ENCODE results near the gene KXD1.
"Not testable (repeated sequence)": the region's sequence is repeated elsewhere in the genome, so short reads cannot be mapped to it uniquely, and the experiment has no call there.

KXD1 gene, protein sequence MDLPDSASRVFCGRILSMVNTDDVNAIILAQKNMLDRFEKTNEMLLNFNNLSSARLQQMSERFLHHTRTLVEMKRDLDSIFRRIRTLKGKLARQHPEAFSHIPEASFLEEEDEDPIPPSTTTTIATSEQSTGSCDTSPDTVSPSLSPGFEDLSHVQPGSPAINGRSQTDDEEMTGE

DNA sequence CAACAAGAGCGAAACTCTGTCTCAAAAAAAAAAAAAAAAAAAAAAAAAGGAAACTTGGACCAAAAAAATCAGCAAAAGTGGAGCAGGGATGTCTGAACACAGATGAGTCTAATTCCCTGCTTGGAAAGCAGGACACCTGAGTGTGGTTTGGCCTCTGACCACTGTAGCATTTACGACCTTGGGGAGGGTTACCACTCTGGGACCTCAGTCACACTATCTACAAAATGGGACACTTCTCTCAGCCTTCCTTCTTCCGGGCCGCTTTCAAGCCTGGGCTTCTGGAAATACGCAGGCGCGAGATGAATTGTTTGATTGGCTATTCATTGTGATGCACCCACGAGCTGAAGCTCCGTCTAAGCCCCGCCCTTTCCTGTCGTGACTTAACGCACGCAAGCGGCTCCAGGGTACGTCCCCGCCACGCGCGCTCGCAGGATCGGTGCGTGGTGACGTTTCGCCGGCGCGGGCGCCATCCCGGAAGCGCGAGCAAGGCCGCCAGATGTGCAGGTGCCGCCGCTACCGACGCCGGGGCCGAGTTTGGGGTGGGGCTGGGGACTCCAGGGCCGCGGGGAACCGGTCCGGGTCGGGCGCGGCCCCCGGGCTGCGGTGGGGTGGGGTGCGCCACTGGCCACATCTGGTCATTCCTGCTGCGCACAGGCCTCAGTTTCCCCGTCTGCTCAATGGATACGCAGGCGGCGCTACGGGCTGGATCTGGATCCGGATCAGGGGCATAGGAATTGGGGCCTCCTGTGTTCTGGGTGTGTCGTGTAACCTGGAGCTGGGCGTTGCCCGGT lies at the start of gene KXD1:
TSS of gene KXD1 (plus strand) at position 460 of the 791 bp plus-strand sequence. CDS start 4,187 bp downstream, outside the sequence.
- DNase-seq: peak; percentile 99
- peak; percentile 99 for ATAC-seq

DNA sequence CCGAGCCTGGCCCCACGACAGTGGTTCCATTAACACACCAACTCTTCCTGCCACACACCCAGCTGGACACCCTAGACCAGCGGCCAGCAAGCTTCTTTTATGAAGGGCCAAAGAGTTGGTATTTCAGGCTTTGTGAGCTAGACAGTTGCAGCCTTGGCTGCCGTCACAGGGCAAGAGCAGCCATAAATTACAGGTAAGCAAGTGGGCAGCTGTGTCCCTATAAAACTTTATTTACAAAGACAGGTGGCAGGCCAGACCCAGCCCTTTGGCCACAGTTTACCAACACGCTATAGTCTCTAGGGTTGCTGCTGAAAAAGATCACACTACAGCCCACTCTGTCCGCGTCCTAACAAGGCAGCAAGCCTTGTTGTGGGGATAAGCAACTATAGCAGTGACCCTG lies 49.1 kb upstream of the KXD1 start:
- ATAC-seq: no peak
- DNase-seq: no peak

DNA sequence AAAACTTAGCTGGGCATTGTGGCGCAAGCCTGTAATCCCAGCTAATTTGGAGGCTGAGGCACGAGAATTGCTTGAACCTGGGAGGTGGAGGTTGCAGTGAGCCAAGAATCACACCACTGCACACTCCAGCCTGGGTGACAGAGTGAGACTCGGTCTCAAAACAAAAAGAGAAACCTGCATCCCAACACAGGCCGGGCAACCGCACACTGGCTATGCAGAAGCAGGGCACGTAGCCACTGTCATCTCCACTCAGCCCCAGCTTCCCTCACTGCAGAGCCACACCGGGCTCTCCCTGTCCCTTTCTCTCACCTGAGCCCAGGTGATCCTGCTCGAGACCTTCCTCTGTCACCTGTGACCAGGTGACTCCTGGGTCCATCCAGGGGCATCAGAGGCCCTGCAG lies 47.5 kb upstream of the KXD1 start:
- ATAC-seq: no peak
- DNase-seq: no peak

DNA sequence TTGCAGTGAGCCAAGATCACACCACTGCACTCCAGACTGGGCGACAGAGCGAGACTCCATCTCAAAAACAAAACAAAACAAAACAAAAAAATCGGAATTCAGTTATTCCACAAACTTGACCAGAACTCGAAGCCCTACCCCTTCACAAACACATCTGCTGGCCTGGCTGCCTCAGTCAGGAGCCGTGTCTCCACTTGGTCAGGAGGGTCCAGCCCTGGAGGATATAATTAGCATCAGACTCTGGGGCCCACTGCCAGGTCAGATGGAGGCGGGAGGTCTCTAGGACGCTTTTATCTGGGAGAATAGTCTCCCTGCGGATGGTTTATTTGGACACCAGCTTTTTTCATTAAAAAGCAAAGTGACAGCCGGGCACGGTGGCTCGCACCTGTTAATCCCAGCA lies 43.8 kb upstream of the KXD1 start:
- no peak for ATAC-seq
- no peak for DNase-seq

DNA sequence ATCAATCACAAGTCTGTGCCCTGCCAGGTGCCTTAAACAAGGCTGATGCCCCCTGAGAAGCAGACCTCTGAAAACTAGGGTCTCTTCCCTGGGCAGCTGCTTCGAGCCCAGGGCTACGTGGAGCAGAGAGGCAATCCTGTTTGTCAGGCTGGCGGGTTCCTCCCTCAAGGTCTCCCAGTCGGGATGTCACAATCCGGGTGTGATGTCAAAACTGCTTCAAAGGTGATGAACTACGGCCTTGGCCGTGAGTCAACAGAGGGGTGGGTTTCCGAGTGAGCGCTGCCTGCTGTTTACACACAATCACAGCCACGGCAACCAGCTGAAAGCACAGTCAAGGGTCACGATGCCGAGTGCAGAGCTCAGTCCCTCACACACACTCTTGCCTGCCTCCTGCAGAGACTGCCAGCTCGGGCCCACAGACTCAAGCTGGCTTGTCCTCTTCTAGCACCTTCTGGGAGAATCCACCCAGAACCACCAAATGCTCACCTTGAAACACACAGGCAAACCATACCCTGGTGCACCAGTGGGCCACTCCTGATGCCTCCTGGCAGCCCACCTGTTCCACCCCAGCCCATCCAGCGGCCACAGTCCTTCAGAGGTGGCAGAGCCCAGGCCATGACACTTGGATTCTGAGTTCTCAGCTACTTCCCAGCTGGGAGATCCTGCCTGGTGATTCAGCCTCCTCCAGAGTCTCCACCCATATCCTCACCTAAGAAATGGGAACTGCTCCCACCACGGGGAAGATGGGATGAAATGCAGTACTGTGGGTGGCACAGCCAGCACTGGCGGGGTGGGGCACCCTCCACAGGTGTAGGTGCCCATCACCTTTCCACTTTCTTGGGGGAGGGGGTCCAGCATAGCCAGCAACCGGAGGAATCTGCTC lies 42.6 kb upstream of the KXD1 start:
- ATAC-seq (peak; percentile 48), DNase-seq (no peak)

DNA sequence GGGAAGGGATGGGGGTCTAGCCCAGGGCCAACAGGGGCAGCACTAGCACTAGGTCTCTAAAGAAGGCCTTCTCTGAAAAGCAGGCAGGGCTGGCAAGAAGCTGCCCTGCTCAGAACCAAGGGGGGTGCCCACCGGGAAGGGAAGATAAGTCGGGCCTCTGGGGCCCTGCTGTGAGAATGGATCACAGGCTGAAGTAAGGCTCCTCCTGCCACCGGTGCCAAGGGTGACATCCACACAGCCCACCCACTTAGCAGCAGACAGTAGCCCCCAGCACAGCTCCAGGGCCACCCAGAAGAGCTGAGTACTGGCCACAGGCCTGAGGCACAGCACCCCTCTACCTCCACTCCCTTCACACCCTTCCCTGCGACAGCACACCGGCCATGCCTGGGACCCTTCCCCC lies 41.7 kb upstream of the KXD1 start:
- ATAC-seq: no peak
- DNase-seq: no peak

DNA sequence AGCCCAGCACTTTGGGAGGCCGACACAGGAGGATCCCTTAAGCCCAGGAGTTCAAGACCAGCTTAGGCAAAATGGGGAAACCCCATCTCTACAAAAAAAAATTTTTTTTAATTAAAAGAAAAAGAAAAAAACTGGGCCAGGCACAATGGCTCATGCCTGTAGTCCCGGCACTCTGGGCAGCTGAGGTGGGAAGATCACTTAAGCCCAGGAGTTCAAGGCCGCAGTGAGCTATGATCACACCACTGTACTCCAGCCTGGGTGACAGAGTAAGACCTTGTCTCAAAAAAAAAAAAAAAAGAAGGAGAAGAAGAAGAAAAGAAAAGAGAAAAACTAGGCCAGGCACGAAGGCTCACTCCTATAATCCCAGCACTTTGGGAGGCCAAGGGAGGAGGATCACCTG lies 40.1 kb upstream of the KXD1 start:
- ATAC-seq (no peak), DNase-seq (no peak)

DNA sequence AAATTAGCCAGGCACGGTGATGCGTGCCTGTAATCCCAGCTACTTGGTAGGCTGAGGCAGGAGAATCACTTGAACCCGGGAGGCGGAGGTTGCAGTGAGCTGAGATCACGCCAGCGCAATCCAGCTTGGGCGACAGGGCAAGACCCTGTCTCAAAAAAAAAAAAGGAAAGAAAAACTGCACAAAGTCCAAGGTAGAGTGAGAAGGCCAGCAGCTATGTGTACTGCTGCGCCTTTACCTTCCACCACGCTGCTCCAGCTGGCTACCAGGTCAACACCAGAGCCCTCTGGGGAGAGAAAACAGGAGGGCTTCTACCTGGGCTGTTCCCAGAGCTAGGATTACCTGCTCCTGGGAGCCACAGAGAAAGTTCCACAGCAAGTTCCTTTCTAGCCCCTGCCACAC lies 39.0 kb upstream of the KXD1 start:
- DNase-seq (no peak), ATAC-seq (no peak)

DNA sequence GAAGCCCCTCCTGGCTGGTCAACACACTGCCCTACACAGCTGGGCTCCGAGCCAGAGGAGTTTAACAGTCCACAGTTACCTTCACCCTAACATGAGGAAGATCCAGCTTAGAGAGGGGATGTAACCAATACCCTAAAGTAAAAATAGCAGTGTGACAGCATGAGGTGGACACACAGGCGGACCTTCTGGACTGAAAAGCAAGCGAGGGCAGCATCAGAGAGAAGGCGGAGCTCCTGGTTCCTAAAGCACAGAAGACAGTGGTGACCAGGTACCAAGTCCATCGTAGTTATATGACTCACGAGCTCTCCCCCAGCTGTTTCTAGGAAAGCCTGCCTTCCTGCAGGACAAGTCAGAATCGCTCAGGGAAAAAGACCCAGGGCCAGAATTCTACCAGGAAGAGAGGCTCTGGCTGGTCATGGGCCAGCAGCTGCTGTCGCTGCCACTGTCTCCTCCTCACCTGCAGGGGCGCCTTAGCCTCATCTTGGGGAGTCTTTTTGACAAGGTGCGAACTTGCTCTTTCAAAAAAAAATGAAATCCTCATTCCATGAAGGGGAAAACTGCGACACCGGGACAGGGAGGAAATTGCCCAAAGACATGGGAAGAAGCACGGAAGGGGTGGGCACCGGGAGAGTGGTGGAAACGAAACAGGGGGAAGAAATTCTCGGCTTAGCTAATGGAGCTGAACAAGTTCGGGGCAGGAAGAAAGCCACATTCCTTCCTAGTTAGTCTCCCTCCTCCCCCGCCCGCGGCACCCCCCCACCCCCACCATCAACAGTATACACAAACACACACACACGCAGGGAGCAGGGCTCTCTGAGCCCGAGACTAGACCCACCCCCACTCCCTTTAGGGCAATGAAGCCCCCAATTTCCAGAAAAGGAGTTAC lies 37.5 kb upstream of the KXD1 start:
- ATAC-seq: no peak

DNA sequence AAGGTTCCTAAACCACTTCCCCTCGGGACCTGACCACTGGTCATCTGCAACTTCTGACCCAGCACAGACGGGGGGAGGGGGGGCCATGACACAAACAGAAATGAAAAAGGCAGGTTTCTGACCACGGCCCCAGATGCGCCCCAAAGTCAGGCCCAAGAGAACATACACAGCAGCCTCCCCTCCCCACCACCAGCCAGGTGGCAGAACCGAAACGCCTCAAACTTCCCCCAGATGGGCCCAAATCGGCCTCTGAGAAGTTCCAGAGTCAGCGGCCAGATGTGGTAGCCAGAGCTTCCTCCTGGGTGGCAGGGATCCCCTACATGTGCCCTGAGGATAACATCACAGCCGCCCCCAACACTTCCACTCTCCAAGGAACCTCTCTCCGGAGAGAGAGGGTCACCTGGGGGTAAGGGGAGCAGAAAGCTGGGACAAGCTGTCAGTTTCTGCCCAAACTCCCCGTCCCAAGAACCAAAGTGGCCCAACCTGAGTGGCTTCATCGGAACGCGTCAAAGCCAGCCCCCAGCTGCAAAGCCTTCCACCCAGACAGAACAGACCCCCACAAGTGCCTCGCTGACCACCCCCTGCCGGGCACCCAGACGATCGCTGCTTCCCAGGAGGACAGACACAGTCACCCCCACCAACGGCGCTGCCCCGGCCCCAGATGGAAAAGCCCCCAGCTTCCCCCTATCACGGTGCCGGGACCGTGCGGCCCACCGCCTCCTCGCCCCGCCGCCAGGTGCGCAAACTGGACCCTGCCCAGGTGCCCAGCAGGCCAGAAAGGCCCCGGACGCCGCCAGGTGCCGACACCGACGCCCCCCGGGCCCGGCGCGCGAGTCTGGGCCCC lies 36.6 kb upstream of the KXD1 start:
- DNase-seq: peak; percentile 39
- no peak for ATAC-seq

More for the DNA sequence above, 37.5 kb upstream of the KXD1 start:
- peak; percentile 72 for DNase-seq

DNA sequence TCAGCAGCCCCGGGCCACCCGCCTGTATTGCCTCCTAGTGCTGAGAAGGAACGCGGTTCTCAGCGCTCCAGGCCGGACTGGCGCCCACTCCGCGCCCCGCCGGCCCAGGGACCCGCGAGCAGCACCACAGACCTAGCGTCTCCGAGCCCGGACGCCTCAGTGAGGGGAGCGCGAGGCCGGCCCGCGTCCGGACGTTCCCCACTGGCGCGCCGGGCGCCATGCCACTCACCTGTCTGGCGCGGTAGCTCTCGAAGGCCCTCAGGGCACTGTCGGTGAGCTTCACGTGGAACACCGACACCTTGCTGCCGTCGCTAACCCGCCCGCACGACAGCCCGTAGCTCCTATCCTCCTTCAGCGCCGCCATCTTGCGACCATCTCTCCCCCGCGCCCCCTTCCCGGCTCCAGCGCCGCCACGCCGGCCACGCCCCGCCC lies 36.0 kb upstream of the KXD1 start, which contains the start of gene ELL:
TSS of gene ELL (minus strand) at position 379 of the 432 bp plus-strand sequence. CDS start at position 364, 15 bp downstream.
- no peak for DNase-seq
- peak; percentile 2 for ATAC-seq

DNA sequence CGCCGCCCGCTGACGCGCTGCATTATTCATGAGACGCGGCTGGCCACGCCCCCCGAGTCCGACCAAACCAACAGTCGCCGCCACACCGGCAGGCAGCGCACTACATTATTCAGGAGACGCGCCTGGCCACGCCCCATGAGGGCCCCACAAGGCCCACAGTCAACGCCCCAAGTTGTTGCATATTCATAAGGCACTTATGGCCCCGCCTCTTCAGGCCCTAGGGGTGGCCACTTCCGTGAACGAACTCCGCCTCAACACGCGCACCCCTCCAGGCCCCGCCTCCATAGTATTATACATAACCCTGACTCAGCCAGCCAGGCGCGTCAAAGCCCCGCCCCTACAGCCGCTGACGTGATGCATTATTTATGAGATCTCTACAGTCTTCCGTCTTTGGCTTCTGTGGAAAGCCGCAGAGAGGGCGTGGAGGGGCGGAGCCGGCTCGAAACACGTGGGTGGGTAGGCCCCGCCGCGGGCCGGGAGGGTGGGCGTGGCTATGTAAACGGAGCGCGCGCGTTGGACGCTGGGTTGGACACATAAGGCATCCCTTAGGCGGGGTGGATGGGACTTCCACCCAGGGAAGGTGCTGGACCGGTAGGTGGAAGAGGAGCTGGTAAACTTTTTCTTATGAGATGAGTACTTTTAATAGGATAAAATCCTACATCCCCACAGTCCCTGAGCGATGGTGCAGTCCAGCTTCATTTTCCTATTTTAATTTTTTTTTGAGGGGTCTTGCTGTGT lies 35.4 kb upstream of the KXD1 start:
- peak; percentile 95 for ATAC-seq
- DNase-seq: peak; percentile 100

DNA sequence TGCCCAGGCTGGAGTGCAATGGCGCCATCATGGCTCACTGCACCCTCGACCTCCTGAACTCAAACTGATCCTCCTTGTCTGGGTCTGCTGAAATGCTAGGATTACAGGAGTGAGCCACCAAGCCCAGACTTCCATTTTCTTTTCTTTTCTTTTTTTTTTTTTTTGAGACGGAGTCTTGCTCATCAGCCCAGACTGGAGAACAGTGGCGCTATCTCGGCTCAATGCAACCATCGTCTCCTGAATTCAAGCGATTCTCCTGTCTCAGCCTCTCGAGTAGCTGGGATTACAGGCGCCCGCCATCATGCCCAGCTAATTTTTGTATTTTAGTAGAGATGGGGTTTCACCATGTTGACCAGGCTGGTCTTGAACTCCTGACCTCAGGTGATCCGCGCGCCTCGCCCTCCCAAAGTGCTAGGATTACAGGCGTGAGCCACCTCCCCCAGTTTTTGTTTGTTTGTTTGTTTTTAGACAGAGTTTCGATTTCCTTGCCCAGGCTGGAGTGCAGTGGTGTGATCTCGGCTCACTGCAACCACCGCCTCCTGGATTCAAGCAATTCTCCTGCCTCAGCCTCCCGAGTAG lies 34.7 kb upstream of the KXD1 start:
- ATAC-seq, DNase-seq: not testable (repeated sequence)

DNA sequence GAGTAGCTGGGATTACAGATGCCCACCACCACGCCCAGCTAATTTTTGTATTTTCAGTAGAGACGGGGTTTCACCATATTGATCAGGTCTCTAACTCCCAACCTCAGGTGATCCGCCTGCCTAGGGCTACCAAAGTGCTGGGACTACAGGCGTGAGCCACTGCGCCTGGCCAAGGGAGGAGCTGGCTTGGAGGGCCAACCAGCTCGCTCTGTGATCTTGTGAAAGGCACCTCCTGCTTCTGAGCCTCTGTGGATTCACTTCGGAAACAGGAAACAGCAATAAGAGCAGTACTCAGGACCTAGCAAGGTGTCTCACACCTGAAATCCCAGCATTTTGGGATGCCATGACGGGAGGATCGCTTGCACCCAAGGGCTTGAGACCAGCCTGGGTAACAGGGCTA lies 33.8 kb upstream of the KXD1 start:
- DNase-seq (no peak), ATAC-seq (no peak)

DNA sequence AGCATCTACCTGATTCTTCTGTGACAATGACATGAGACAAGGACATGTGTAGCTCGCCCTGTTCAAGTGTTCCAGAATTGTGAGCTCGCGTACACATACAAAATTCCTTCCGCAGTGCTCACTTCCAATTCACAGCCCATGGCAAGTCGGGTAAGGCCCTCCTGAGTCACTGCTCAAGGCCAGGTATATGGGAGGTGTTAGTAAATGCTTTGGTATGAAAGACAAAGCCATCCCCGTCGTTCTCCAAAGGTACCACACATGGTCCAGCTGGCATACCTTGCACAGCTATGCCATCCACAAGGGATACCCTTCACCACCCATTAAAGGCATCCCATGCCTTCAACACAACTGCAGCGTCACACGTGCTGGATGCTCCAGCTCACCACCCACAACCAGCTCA lies 31.4 kb upstream of the KXD1 start:
- ATAC-seq (no peak), DNase-seq (no peak)

DNA sequence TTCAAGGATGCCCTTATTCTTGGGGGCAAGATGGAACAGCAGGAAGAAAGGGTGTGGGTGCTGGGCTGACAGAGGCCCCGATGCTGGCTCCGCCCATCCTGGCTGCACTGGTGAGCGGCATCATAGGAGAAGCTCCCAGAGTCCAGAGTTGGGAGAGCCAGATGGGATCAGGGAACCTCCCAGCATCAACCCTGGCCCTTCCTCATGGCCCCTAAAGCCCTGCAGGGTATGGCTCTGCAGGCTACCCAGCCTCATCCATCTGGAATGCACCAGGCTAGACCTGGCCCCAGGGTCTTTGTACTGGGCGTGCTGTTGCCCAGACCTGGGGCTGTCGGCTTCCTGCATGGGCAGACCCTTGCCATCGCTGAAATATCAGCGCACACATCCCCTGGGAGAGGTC lies 27.9 kb upstream of the KXD1 start:
- ATAC-seq: no peak
- DNase-seq: no peak

DNA sequence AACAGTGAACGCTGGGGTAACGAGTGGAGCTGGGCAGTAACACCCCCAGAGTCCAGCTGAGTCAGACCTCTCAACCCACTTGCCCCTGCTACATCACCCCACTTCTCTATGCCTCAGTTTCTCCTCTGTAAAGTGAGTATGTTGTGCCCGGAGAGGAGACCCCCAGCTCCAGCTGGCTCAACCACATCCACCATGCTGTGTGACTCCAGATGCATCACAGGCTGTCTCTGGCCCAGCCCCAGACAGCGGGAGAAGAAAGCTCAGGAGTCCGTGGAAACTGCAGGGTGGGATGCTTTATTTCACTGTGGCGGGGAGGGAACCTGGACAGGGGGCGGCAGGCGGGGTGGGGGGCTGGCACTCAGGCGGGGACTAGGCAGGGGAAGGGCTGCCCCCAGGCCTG lies 26.2 kb upstream of the KXD1 start:
- ATAC-seq: no peak
- no peak for DNase-seq

DNA sequence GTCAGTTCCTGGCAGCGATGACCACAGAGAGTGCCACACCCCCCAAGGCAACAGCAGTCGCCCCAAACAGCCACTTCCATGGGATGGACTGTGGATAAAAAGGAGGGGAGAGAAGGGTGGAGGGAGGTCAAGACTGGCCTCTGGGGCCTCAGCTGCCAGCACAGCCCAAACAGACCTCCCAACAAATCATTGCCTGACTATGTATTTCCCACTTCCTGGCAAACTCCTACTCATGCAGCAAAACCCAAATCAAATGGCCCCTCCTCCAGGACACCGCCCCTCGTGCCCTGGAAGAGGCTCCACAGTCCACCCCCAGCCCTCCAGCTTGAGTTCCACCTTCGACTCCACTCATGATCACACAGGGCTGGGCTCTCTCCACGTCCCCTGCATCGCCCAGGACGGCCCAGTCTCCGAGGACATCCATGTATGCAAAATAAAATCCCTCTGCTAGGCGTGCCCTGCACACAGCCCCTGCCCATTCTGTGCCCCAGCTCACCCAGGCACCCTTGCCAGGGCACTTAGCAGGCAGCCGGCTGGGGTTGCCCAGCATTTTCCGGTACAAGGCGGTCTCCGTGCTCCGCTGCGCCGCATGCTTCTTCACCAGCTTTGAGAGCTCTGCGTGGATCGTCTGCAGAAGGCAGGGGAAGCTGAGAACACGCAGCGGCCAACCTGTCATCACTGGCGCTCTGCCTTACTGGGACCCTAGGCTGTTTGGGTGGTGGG lies 25.3 kb upstream of the KXD1 start:
- DNase-seq (no peak), ATAC-seq (no peak)

DNA sequence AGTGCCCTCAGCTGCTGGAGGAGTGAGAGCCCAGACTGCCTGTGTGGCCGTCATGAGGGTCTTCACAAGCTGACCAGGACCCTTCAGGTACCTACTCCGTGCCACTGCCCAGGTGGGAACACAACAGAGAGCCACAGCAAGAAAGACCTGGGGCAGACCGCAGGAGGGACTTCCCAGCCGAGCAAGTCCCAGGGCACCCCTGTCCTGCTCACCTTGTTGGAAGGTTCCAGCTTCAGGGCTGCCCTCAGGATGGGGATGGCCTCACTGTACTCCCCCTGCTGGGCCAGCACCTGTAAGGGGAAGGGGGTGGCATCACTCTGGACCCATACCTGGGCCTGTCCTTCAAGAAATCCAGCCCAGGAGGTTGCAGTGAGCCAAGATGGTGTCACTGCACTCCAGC lies 24.6 kb upstream of the KXD1 start:
- ATAC-seq: no peak

More for the DNA sequence above, 24.6 kb upstream of the KXD1 start:
- DNase-seq: no peak

All from stimulated activated naive CD8-positive, alpha-beta T cell treated with anti-CD3 and anti-CD28 coated beads, Interleukin-15, Interleukin-2, amounts not matched to agents 100 U/mL and 50 U/mL, for 24 hours (primary cell).